Central memory CD8-positive, alpha-beta T cell (primary cell): Measurements from ENCODE around the gene SSTR3.

ENCODE experiments used
- ATAC-seq: fragments of 150-1000 bp; cut with Tn5 transposase; replicated peaks from 2 replicates; pipeline ENCODE4 v1.10.0; 2022; ENCODE audit warnings: mild to moderate bottlenecking, moderate FRiP score, moderate number of reproducible peaks; ENCODE audit not compliant: poor library complexity, severe bottlenecking; ENCODE audit errors: extremely low read depth
- DNase-seq, 2 donors: peaks; one replicate each; pipeline ENCODE4 v3.0.0; 2021; ENCODE audit warnings: low spot score in 2 of 2
- H3K27ac Mint-ChIP-seq: one replicate; pipeline ENCODE4 v1.8.0; 2022; ENCODE audit warnings: low read depth, mild to moderate bottlenecking, moderate library complexity, mixed read lengths
- H3K27me3 Mint-ChIP-seq: one replicate; pipeline ENCODE4 v1.8.0; 2022; ENCODE audit warnings: mixed read lengths
- H3K36me3 Mint-ChIP-seq: one replicate; pipeline ENCODE4 v1.8.0; 2022; ENCODE audit warnings: mild to moderate bottlenecking, moderate library complexity, mixed read lengths; ENCODE audit not compliant: insufficient read depth
- H3K4me1 Mint-ChIP-seq: one replicate; pipeline ENCODE4 v1.8.0; 2022; ENCODE audit warnings: mixed read lengths
- H3K4me3 Mint-ChIP-seq: one replicate; pipeline ENCODE4 v1.8.0; 2022; ENCODE audit warnings: mild to moderate bottlenecking, moderate library complexity, mixed read lengths
- H3K9me3 Mint-ChIP-seq: one replicate; pipeline ENCODE4 v1.8.0; 2022; ENCODE audit warnings: mixed read lengths

SSTR3 gene

DNA sequence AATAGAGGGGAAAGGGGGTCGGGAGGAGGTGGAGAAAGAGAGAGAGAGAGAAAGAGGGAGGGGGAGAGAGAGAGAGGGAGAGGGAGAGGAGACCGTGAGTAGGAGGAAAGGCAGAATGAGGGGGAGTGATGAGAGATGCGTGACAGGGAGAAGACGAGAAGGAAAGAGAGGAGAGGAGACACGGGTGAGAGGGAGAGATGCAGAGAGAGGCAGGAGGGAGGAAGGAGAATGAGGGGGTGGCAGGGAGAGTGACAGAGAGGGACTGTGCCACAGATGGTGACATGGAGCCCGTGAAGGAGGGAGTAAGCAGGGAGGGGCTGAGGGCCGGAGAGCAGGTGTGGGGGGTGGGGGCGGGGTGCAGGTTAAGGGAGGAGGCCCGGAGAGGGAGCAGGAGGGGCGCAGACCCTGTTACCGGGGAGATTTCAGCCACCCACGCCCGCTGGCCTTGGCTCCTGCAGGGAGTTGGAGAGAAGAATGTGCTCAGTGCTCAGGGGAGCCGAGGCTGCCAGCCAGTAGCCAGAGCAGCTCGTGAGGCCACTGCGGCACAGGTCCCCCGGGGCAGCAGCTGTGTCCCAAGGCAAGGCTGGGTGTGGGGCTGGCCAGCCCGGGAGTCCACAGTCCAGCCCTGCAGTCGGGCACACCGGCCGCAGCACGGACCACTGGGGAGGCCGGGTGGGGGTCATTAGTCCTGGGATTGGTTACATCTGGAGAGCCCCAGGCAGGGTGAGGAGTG, at the start of gene SSTR3:
Gene SSTR3, minus strand, starts transcription at position 304 of the 733 bp plus-strand sequence. CDS start 4,674 bp downstream, outside the sequence.
- H3K9me3 Mint-ChIP-seq: no peaks in the 10 kb centered on the region
- DNase-seq (no peak), ATAC-seq (no peak)
- no peaks in the 10 kb centered on the region for H3K27me3 Mint-ChIP-seq
- peaks cover under 1% of the 10 kb centered on the region for H3K36me3 Mint-ChIP-seq
- H3K27ac Mint-ChIP-seq: no peak within 1 kb of the TSS
- peaks cover 24% of the 10 kb centered on the region for H3K4me1 Mint-ChIP-seq
- no peak within 1 kb of the TSS for H3K4me3 Mint-ChIP-seq

DNA sequence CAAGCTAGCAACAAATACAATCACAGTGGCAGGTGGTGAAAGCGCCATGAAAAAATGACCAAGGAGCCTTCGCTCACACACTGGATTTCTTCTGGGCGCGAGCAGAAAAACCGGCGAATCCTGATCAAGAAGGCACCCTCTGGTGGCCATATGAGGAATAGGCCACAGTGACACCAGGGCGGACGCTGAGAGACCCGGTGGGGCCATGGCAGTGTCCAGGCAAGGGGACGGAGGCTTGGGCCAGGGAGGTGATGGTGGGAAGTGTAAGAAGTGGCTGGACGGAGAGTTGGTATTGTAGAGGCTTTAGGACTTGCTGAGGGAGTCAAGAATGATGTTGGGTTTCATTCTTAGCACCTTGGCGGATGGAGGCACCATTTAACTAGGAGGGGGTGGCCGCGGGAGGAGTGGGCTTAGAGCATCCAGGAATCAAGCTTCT, 48.6 kb upstream of the SSTR3 start:
- peaks cover 9% of the 10 kb centered on the region for H3K27me3 Mint-ChIP-seq
- DNase-seq: peak in 1 of 2 donors; percentile 53
- H3K4me1 Mint-ChIP-seq: peaks cover 6% of the 10 kb centered on the region
- H3K4me3 Mint-ChIP-seq: no peak overlapping the region
- H3K9me3 Mint-ChIP-seq: no peaks in the 10 kb centered on the region
- H3K36me3 Mint-ChIP-seq: no peaks in the 10 kb centered on the region
- H3K27ac Mint-ChIP-seq: peak overlapping the region; percentile 1
- peak; percentile 46 for ATAC-seq

DNA sequence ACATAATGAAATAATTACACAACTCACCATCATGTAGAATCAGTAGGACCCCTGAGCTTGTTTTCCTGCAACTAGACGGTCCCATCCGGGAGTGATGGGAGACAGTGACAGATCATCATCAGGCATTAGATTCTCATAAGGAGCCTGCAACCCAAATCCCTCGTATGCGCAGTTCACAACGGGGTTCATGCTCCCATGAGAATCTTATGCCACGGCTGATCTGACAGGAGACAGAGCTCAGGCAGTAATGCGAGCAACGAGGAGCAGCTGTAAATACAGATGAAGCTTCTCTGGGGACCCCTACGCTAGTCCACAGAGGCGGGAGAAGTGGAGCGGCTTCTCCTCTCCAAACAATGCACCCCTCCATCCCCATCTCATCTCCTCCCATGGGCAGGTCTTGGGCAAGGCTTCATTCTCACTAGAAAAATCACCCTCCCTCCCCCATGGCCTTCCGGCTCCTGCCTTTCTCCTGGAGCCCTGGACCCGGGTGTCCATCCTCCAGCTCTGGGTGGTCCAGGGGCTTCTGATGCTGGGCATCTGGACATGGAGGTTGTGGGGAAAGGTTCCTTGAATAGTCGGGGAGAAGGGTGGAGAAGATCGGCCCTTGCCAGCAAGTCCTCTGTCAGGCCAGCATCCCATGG, 48.0 kb upstream of the SSTR3 start:
- Mint-ChIP-seq H3K27ac (peak overlapping the region; percentile 1), H3K27me3 (peaks cover 15% of the 10 kb centered on the region), H3K4me3 (no peak overlapping the region), H3K9me3 (no peaks in the 10 kb centered on the region), H3K36me3 (no peaks in the 10 kb centered on the region), H3K4me1 (peaks cover 6% of the 10 kb centered on the region)
- DNase-seq: no peak
- ATAC-seq: no peak

GRCh38 chr22:37259540-37260029, 47.3 kb upstream of the SSTR3 start:
- Mint-ChIP-seq H3K36me3 (no peaks in the 10 kb centered on the region), H3K27ac (no peak overlapping the region), H3K4me3 (peak overlapping the region; percentile 18), H3K27me3 (peaks cover 19% of the 10 kb centered on the region), H3K4me1 (peaks cover 6% of the 10 kb centered on the region), H3K9me3 (no peaks in the 10 kb centered on the region)
- ATAC-seq (no peak), DNase-seq (no peak)

DNA sequence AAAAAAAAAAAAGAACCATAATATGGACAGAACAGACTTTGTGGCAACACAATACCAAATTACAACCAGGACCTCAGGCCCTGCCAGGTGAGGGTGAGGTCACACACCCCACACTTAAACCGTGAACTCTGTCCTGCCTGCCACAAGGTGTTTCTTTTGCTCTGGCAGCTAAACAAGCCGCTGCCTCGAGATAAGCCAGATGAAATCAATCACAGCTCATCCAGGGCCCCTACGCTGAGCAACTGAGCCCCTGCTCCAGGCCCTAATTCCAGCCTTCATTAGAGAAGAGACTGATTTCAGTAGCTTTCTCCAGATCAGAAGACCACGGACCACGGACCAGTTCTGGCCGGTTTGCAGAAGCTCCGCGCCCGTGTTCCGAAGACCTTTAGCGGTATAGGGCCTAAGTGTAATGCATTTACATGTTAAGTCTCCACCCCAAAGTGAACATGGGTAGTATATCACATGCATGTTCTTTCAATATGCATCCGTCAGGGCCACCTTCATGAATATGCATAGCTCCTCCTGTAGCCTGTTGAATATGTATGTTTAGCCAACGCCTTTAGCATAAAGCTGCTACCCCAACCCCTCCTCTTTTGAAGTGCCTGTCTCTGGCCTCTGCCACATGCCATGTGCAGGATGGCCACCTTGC, 46.6 kb upstream of the SSTR3 start:
- no peak overlapping the region for H3K27ac Mint-ChIP-seq
- DNase-seq: no peak
- no peaks in the 10 kb centered on the region for H3K9me3 Mint-ChIP-seq
- H3K4me1 Mint-ChIP-seq: peaks cover 6% of the 10 kb centered on the region
- no peaks in the 10 kb centered on the region for H3K36me3 Mint-ChIP-seq
- H3K4me3 Mint-ChIP-seq: no peak overlapping the region
- peaks cover 19% of the 10 kb centered on the region for H3K27me3 Mint-ChIP-seq
- no peak for ATAC-seq

DNA sequence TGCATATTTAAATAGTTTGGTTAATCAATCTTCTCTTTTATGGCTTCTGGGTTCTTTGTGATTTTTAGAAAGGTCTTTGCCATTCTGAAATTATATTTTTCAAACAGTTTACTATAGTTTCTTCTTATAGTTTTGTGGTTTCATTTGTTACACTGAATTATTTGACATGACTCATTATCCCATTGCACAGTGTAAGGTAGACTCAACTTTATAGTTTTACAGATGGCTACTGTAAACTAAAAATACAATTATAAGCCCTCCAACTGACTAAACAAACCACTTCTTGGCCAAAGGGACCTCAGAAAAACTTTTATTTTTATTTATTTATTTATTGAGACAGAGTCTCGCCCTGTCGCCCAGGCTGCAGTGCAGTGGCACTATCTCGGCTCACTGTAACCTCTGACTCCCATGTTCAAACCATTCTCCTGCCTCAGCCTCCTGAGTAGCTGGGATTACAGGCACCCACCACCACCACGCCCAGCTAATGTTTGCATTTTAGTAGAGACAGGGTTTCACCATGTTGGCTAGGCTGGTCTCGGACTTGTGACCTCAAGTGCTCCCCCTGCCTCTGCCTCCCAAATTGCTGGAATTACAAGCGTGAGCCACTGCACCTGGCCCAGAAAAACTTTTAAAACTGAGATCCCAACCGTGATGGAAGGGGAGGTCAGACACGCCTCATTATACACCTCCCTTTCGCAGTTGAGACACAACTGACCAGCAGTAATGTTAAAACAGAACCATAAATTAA, 45.9 kb upstream of the SSTR3 start:
- Mint-ChIP-seq H3K27ac (no peak overlapping the region), H3K36me3 (no peaks in the 10 kb centered on the region), H3K4me3 (no peak overlapping the region), H3K4me1 (peaks cover 6% of the 10 kb centered on the region), H3K9me3 (no peaks in the 10 kb centered on the region), H3K27me3 (peaks cover 19% of the 10 kb centered on the region)
- ATAC-seq (no peak), DNase-seq (no peak)

DNA sequence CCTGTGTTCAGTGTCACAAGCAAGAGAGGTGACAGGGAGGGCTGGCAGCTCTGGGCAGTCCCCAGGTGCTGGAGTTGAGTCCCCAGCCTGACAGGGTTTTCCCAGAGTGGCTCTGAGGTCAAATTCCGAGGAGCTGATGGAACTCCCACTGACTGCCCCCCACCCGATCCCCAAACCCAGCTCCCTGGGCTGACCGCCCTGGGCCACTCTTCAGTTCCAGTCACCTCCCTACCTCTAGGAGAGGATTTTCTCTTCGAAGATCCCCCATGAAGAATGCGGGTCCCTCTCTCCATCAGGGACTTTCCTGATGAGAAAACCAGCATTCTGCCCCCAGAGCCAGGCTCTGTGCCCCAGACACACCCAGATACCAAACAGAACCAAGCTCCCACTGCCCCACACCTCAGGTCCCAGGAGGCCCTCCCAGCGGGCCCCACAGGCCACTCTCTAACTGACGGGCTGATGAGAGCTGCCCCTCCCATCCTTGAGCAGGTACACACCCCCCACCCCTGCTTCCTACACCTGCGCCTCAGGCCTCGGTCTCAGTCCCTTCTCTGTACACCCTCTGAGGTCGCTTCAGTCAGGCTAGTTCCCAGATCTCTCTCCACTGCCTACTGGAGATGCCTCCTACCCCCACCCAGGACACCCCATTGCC, 43.9 kb upstream of the SSTR3 start:
- Mint-ChIP-seq H3K36me3 (no peaks in the 10 kb centered on the region), H3K9me3 (no peaks in the 10 kb centered on the region), H3K4me3 (no peak overlapping the region), H3K4me1 (peaks cover 6% of the 10 kb centered on the region), H3K27me3 (peaks cover 10% of the 10 kb centered on the region), H3K27ac (no peak overlapping the region)
- DNase-seq: no peak
- no peak for ATAC-seq

GRCh38 chr22:37255558-37256006, 43.3 kb upstream of the SSTR3 start:
- H3K27me3 Mint-ChIP-seq: peaks cover 10% of the 10 kb centered on the region
- peaks cover under 1% of the 10 kb centered on the region for H3K4me1 Mint-ChIP-seq
- ATAC-seq (no peak), DNase-seq (no peak)
- no peaks in the 10 kb centered on the region for H3K36me3 Mint-ChIP-seq
- H3K4me3 Mint-ChIP-seq: no peak overlapping the region
- no peaks in the 10 kb centered on the region for H3K9me3 Mint-ChIP-seq
- H3K27ac Mint-ChIP-seq: peak overlapping the region; percentile 65

DNA sequence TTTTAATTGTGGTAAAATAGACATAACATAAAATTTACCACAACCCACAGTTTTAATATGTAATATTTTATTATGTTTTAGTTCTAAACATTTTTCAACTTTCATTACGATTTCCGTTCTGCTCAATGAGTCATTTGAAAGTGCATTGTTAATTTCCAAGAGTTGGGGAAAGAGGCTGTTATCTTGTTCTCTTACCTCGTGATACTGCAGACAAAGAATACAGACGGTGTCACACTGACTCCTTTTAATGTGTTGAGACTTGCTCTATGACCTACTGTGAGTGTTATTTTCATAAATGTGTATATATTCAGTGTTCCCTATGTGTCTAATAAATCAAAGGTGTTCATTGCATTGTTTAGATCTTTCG, 42.6 kb upstream of the SSTR3 start:
- Mint-ChIP-seq H3K36me3 (no peaks in the 10 kb centered on the region), H3K4me1 (peaks cover 6% of the 10 kb centered on the region), H3K27ac (peak overlapping the region; percentile 65), H3K27me3 (peaks cover 10% of the 10 kb centered on the region), H3K4me3 (no peak overlapping the region), H3K9me3 (no peaks in the 10 kb centered on the region)
- DNase-seq (no peak), ATAC-seq (no peak)

DNA sequence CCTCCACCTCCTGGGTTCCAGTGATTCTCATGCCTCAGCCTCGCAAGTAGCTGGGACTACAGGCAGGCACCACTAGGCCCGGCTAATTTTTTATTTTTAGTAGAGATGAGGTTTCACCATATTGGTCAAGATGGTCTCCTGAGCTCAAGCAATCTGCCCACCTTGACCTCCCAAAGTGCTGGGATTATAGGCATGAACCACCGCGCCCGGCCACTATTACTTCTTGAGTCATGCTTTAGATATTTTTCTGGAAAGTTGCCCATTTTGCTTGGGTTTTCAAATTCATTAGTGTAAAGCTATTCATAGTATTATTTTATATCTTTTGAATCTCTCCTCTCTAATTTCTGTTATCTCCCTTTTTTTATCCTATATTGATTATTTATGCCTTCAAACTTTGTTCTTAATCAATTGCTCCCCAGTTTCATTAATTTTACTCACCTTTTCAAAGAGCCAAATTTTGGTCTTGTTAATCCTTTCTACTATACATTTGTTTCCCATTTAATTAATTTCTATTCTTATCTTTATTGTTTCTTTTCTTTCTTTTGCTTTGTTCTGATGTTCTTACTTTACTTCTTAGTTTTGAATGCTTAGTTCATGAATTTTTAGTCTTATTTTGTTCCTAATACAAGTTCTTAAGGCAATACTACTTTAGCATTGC, 42.1 kb upstream of the SSTR3 start:
- Mint-ChIP-seq H3K27ac (no peak overlapping the region), H3K36me3 (no peaks in the 10 kb centered on the region), H3K4me3 (no peak overlapping the region), H3K27me3 (peaks cover 10% of the 10 kb centered on the region), H3K4me1 (peaks cover 6% of the 10 kb centered on the region), H3K9me3 (no peaks in the 10 kb centered on the region)
- no peak for DNase-seq
- no peak for ATAC-seq

- ATAC-seq: no peak
- Mint-ChIP-seq H3K27ac (no peak overlapping the region), H3K36me3 (no peaks in the 10 kb centered on the region), H3K27me3 (peaks cover 10% of the 10 kb centered on the region), H3K4me1 (peaks cover 11% of the 10 kb centered on the region), H3K9me3 (no peaks in the 10 kb centered on the region), H3K4me3 (no peak overlapping the region)
- no peak for DNase-seq
Observed at GRCh38 chr22:37253126-37253660, 40.9 kb upstream of the SSTR3 start.
